GM19240 (cell line): ENCODE data around the gene SHMT2.

Experiments used
- DNase-seq: peaks from one replicate; pipeline ENCODE4 v3.0.0; 2011; ENCODE audit warnings: low spot score; ENCODE audit not compliant: insufficient read length

The SHMT2 gene

GRCh38 chr12:57196956-57197355 is 32.6 kb upstream of the SHMT2 start:
- DNase-seq: no peak

- no peak for DNase-seq
Measured at GRCh38 chr12:57198329-57198728, 31.2 kb upstream of the SHMT2 start.

- DNase-seq: no peak
Measured at GRCh38 chr12:57199191-57199590, 30.3 kb upstream of the SHMT2 start.

GRCh38 chr12:57200497-57200896 is 29.0 kb upstream of the SHMT2 start:
- DNase-seq: no peak

- no peak for DNase-seq
Measured at GRCh38 chr12:57201219-57201618, 28.3 kb upstream of the SHMT2 start.

- no peak for DNase-seq
Measured at GRCh38 chr12:57201631-57202030, 27.9 kb upstream of the SHMT2 start.

- DNase-seq: no peak
Measured at GRCh38 chr12:57202321-57202720, 27.2 kb upstream of the SHMT2 start.

- no peak for DNase-seq
Measured at GRCh38 chr12:57203201-57203600, 26.3 kb upstream of the SHMT2 start.

- DNase-seq: no peak
Measured at GRCh38 chr12:57203791-57204190, 25.7 kb upstream of the SHMT2 start.

- no peak for DNase-seq
Measured at GRCh38 chr12:57204454-57204853, 25.1 kb upstream of the SHMT2 start.

- no peak for DNase-seq
Measured at GRCh38 chr12:57205186-57205585, 24.3 kb upstream of the SHMT2 start.

- DNase-seq: no peak
Measured at GRCh38 chr12:57205931-57206330, 23.6 kb upstream of the SHMT2 start.

GRCh38 chr12:57207731-57208630 is 21.5 kb upstream of the SHMT2 start:
- no peak for DNase-seq

- no peak for DNase-seq
Measured at GRCh38 chr12:57208631-57209282, 20.8 kb upstream of the SHMT2 start.

- no peak for DNase-seq
Measured at GRCh38 chr12:57209916-57210315, 19.6 kb upstream of the SHMT2 start.

- no peak for DNase-seq
Measured at GRCh38 chr12:57210461-57210860, 19.1 kb upstream of the SHMT2 start.

- DNase-seq: no peak
Measured at GRCh38 chr12:57210926-57211692, 18.4 kb upstream of the SHMT2 start.

GRCh38 chr12:57211791-57212700 is 17.5 kb upstream of the SHMT2 start:
- DNase-seq: no peak

GRCh38 chr12:57212701-57213057 is 16.8 kb upstream of the SHMT2 start:
- DNase-seq: no peak

GRCh38 chr12:57213058-57213715 is 16.3 kb upstream of the SHMT2 start:
- peak; percentile 99 for DNase-seq
